ENCODE measurements around the gene RMND5A.

GRCh38 chr2:86826951-86827350, 106.9 kb downstream of the RMND5A start:
- TF ChIP-seq CTCF (IDR thresholded peaks at IDR 0.05; ENCODE audit: insufficient read depth, low read length, poor library complexity, severe bottlenecking) (no peak), EZH2phosphoT487 (conservative IDR thresholded peaks at IDR 0.05; ENCODE audit: low read length) (no peak)

All from SU-DHL-6 (cell line).